Measurements from ENCODE around the gene MS4A14. TPM values are rescaled to one million over a fixed set of nuclear protein-coding genes. Genes with fewer than 3 reads are reported as not detected.

MS4A14 gene
- total RNA-seq, 4 donors from 2014 or later = 1.4 to 9.9 (median 4.7) TPM

DNA sequence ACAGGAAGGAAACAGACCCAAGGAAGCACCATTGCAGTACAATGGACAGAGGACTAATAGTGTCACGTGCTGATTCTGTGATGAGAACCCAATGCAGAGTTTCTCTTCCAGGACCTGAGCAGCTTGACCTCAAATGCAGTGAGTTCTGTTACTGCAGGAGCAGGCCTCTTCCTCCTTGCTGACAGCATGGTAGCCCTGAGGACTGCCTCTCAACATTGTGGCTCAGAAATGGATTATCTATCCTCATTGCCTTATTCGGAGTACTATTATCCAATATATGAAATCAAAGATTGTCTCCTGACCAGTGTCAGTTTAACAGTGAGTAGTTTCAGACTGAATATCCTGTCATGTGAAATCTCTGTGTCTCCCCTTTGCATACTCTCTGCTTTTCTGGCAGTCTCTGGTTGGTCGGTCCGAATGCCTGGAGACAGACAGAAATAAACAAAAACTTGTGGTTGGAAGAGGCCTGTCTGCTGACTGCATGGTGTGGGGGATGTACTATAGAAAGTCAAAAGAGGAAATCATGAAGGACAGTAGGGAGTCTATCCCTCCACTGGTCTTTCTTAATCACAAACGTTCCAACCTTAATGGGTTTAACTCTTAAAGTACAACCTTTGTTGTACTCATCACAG, 6.9 kb upstream of the MS4A14 start:
- ATAC-seq (ENCODE audit: low FRiP score) = no peak
- DNase-seq (ENCODE audit: low spot score) = no peak
- no peak for TF ChIP-seq CTCF (IDR thresholded peaks at IDR 0.05)

DNA sequence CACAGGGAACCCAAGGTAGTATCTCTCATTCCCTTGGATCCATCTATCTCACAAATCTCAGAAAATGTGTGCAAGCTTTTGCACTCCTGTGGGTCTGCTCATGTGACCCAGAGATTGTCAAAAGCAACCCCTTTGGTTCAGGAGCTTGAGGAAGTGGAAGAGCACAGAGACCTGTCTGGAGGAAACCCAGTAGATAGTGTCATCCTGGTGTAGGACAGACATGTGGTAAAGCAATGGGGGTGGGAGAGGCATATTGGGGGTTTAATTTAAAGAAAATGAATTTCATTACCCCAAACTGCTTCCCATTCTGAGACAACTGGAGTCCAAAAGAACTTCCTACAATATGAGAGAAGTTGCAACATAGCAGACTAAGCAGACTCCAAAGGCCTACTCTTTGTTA, 5.8 kb upstream of the MS4A14 start:
- DNase-seq (ENCODE audit: low spot score) (no peak), ATAC-seq (ENCODE audit: low FRiP score) (no peak)
- no peak for TF ChIP-seq CTCF (IDR thresholded peaks at IDR 0.05)

DNA sequence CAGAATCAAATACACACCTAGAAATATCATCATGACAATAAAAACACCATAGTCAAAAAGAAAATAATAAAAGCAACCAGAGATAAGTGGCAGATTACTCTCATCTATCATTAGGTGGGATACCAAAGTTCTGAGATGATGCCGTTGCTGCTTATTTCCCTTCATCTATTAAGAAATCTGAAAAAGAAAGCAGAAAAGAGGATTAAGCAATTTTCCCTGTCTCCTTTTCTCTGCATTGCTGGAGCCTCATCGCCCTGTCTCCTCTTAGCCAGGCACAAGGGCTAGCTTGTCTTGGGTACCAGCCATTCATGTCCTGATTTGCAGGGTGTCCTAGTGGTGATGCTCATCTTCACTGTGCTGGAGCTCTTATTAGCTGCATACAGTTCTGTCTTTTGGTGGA, 3.9 kb upstream of the MS4A14 start:
- no peak for TF ChIP-seq CTCF (IDR thresholded peaks at IDR 0.05)
- ATAC-seq (ENCODE audit: low FRiP score) (no peak), DNase-seq (ENCODE audit: low spot score) (no peak)

GRCh38 chr11:60393016-60393415, 3.2 kb upstream of the MS4A14 start:
- TF ChIP-seq CTCF (IDR thresholded peaks at IDR 0.05) = no peak
- DNase-seq (ENCODE audit: low spot score) (no peak), ATAC-seq (ENCODE audit: low FRiP score) (no peak)

DNA sequence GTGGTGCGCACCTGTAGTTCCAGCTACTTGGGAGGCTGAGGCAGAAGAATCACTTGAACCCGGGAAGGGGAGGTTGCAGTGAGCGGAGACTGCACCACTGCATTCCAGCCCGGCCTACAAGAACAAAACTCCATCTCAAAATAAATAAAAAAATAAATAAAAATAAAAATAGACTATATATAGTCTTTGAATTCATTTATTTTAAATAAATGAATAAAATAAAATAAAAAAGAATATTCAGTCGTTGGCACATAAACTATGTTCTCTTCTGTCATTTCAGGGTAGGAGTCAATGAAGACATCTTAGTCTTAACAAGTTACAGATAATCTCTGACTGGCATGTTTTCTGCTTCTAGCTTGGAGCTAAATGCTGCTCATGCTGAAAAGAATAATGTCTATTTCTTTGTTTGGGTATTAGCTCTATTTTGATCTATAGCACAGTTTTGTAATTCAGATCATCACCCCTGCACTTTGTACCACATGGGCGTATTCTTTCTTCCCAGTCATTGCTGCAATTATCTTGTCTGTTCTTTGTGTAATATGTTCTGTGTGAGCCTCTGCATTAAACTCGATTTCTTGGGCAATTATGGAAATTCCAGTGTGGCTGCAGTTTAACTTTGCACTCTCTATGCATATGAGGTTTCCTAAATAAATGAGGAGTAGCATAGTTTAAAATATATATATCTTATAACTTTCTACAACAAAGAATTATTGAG, 1.4 kb upstream of the MS4A14 start:
- no peak for TF ChIP-seq CTCF (IDR thresholded peaks at IDR 0.05)
- DNase-seq (ENCODE audit: low spot score) (no peak), ATAC-seq (ENCODE audit: low FRiP score) (no peak)

DNA sequence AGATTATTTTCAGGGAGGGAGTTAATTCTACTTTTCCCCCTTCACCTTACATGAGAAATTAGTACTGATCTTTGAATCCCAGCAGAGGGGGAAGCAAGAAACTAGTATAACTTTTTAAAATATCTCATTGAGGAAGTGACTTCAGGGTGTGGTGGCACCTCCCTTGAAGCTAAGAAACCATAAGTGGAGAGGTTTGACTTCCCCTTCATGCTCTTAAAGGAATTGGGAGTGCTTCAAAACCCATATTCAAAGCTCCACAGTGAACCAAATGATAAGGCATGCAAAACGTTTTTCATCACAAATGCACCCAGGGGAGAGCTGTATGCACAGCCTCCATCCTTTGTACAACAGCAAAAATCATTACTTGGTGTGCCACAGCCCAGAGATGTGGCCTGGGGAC, 540 bp downstream of the MS4A14 start:
- DNase-seq (ENCODE audit: low spot score) (no peak), ATAC-seq (ENCODE audit: low FRiP score) (no peak)
- no peak for TF ChIP-seq CTCF (IDR thresholded peaks at IDR 0.05)

- TF ChIP-seq CTCF (IDR thresholded peaks at IDR 0.05) = no peak
- no peak for ATAC-seq (ENCODE audit: low FRiP score)
- DNase-seq (ENCODE audit: low spot score) = no peak
Measured at GRCh38 chr11:60420015-60420414, 23.8 kb downstream of the MS4A14 start.

Measured in omental fat pad (tissue), 4 donors.